Activated CD8-positive, alpha-beta T cell treated with anti-CD3 and anti-CD28 coated beads, Interleukin-2, amount 10 ng/mL, durations not matched to agents 7 days and 5 days (primary cell): ENCODE data around the gene MRPL19. TPM values are rescaled to one million over a fixed set of nuclear protein-coding genes. Genes with fewer than 3 reads are reported as not detected.

Experiments
- ATAC-seq: fragments of 150-1000 bp; cut with Tn5 transposase; one replicate; pipeline ENCODE4 v1.10.0; 2021; ENCODE audit warnings: moderate library complexity
- CTCF ChIA-PET: fragments of 350-600 bp; sonication (Branson Sonifier 250); formaldehyde crosslinking; loops from one replicate; lab custom pipeline; 2021; ENCODE audit warnings: antibody characterized with exemption; lab: Charles Lee
- POLR2A ChIA-PET: fragments of 350-600 bp; sonication (Branson Sonifier 250); formaldehyde crosslinking; loops from one replicate; lab custom pipeline; 2021; ENCODE audit warnings: antibody characterized with exemption; lab: Charles Lee
- DNase-seq: peaks from one replicate; pipeline ENCODE4 v3.0.0-alpha.2; 2020
- H3K27ac Mint-ChIP-seq: one replicate; pipeline ENCODE4 v1.8.0; 2021; ENCODE audit warnings: mild to moderate bottlenecking, mixed read lengths
- H3K27me3 Mint-ChIP-seq: one replicate; pipeline ENCODE4 v1.8.0; 2021; ENCODE audit warnings: low read depth, mixed read lengths
- H3K36me3 Mint-ChIP-seq: one replicate; pipeline ENCODE4 v1.8.0; 2021; ENCODE audit warnings: low read depth, mixed read lengths
- H3K4me1 Mint-ChIP-seq: one replicate; pipeline ENCODE4 v1.8.0; 2021; ENCODE audit warnings: low read depth, mixed read lengths
- H3K4me3 Mint-ChIP-seq: one replicate; pipeline ENCODE4 v1.8.0; 2021; ENCODE audit warnings: mild to moderate bottlenecking, mixed read lengths
- H3K9me3 Mint-ChIP-seq: one replicate; pipeline ENCODE4 v1.8.0; 2022; ENCODE audit warnings: mixed read lengths; ENCODE audit not compliant: insufficient read depth
- total RNA-seq, 2 experiments: library from RNA; stranded (reverse); gene quantifications; one replicate each; pipeline ENCODE4 v1.2.3, GENCODE V29; 2021

The MRPL19 gene
- total RNA-seq: 10 to 100 TPM; 39.5 to 42.4 TPM

GRCh38 chr2:75646583-75647425 lies at the start of gene MRPL19:
Gene MRPL19, plus strand, starts transcription at chr2:75646783. Its CDS starts 25 bp downstream, at chr2:75646808.
- H3K9me3 Mint-ChIP-seq: no peaks in the 10 kb centered on the region
- H3K27ac Mint-ChIP-seq: peak within 1 kb of the TSS; percentile 92

GRCh38 chr2:75596784-75597183 lies 49.8 kb upstream of the MRPL19 start:
- H3K4me3 Mint-ChIP-seq: no peak overlapping the region
- no peak for ATAC-seq
- H3K27ac Mint-ChIP-seq: no peak overlapping the region
- DNase-seq: no peak
- no peaks in the 10 kb centered on the region for H3K4me1 Mint-ChIP-seq
- ChIA-PET CTCF (interaction anchor here (1.5 to 2.5 kb wide), 2 partner anchors 12 to 31 kb away, joined by 4 to 6 read pairs; no protein-coding TSS in a partner anchor), POLR2A (no interaction called here)
- H3K9me3 Mint-ChIP-seq: no peaks in the 10 kb centered on the region
- no peaks in the 10 kb centered on the region for H3K36me3 Mint-ChIP-seq
- peaks cover 6% of the 10 kb centered on the region for H3K27me3 Mint-ChIP-seq

More at GRCh38 chr2:75646583-75647425, at the start of gene MRPL19:
- CTCF ChIA-PET: interaction anchor here (0.8 to 3.8 kb wide), 13 partner anchors 8 to 953 kb away, joined by 3 to 28 read pairs (median 5); partner anchors contain the start of gene GCFC2
- POLR2A ChIA-PET: interaction anchor here (1.0 to 2.4 kb wide), 3 partner anchors 32 to 230 kb away, joined by 3 to 11 read pairs (median 3); partner anchors contain the start of gene GCFC2
- Mint-ChIP-seq H3K36me3 (peaks cover 28% of the 10 kb centered on the region), H3K27me3 (no peaks in the 10 kb centered on the region), H3K4me3 (peak within 1 kb of the TSS; percentile 93), H3K4me1 (peaks cover 30% of the 10 kb centered on the region)
- DNase-seq: peak; percentile 84
- peak; percentile 98 for ATAC-seq

GRCh38 chr2:75597949-75598348 lies 48.6 kb upstream of the MRPL19 start:
- ChIA-PET CTCF (no interaction called here), POLR2A (no interaction called here)
- Mint-ChIP-seq H3K27me3 (peaks cover 10% of the 10 kb centered on the region), H3K4me1 (no peaks in the 10 kb centered on the region), H3K4me3 (no peak overlapping the region), H3K9me3 (no peaks in the 10 kb centered on the region), H3K27ac (no peak overlapping the region), H3K36me3 (no peaks in the 10 kb centered on the region)
- no peak for DNase-seq
- ATAC-seq: no peak

GRCh38 chr2:75598589-75599155 lies 47.9 kb upstream of the MRPL19 start:
- no peak for ATAC-seq
- no peaks in the 10 kb centered on the region for H3K9me3 Mint-ChIP-seq
- CTCF ChIA-PET: interaction anchor here (1.1 kb wide), 1 partner anchor 12 kb away, joined by 3 read pairs; no protein-coding TSS in a partner anchor

GRCh38 chr2:75600461-75601011 lies 46.0 kb upstream of the MRPL19 start:
- CTCF ChIA-PET: no interaction called here
- no peak overlapping the region for H3K4me3 Mint-ChIP-seq
- DNase-seq: no peak
- no peaks in the 10 kb centered on the region for H3K4me1 Mint-ChIP-seq
- POLR2A ChIA-PET: no interaction called here
- ATAC-seq: no peak
- H3K36me3 Mint-ChIP-seq: no peaks in the 10 kb centered on the region
- H3K9me3 Mint-ChIP-seq: no peaks in the 10 kb centered on the region
- H3K27ac Mint-ChIP-seq: no peak overlapping the region
- H3K27me3 Mint-ChIP-seq: peaks cover 12% of the 10 kb centered on the region

More at GRCh38 chr2:75598589-75599155, 47.9 kb upstream of the MRPL19 start:
- POLR2A ChIA-PET: no interaction called here
- Mint-ChIP-seq H3K4me1 (no peaks in the 10 kb centered on the region), H3K27ac (no peak overlapping the region), H3K36me3 (no peaks in the 10 kb centered on the region), H3K4me3 (no peak overlapping the region), H3K27me3 (peaks cover 9% of the 10 kb centered on the region)
- no peak for DNase-seq

GRCh38 chr2:75602724-75603342 lies 43.8 kb upstream of the MRPL19 start:
- H3K4me3 Mint-ChIP-seq: no peak overlapping the region
- ChIA-PET CTCF (no interaction called here), POLR2A (no interaction called here)
- H3K27me3 Mint-ChIP-seq: peaks cover 27% of the 10 kb centered on the region
- no peaks in the 10 kb centered on the region for H3K9me3 Mint-ChIP-seq
- no peak overlapping the region for H3K27ac Mint-ChIP-seq
- H3K36me3 Mint-ChIP-seq: no peaks in the 10 kb centered on the region
- no peaks in the 10 kb centered on the region for H3K4me1 Mint-ChIP-seq
- no peak for ATAC-seq
- no peak for DNase-seq

GRCh38 chr2:75603477-75603876 lies 43.1 kb upstream of the MRPL19 start:
- Mint-ChIP-seq H3K4me1 (no peaks in the 10 kb centered on the region), H3K27me3 (peaks cover 30% of the 10 kb centered on the region), H3K27ac (no peak overlapping the region), H3K9me3 (no peaks in the 10 kb centered on the region), H3K36me3 (no peaks in the 10 kb centered on the region), H3K4me3 (no peak overlapping the region)
- ChIA-PET CTCF (interaction anchor here (1.5 kb wide), 1 partner anchor 24 kb away, joined by 3 read pairs; no protein-coding TSS in a partner anchor), POLR2A (no interaction called here)
- DNase-seq (no peak), ATAC-seq (no peak)

GRCh38 chr2:75604484-75604883 lies 42.1 kb upstream of the MRPL19 start:
- Mint-ChIP-seq H3K9me3 (no peaks in the 10 kb centered on the region), H3K4me1 (peaks cover 4% of the 10 kb centered on the region), H3K36me3 (no peaks in the 10 kb centered on the region), H3K27me3 (peaks cover 30% of the 10 kb centered on the region), H3K27ac (no peak overlapping the region), H3K4me3 (no peak overlapping the region)
- ChIA-PET CTCF (interaction anchor here (0.7 to 1.5 kb wide), 2 partner anchors 23 to 540 kb away, joined by 3 read pairs; no protein-coding TSS in a partner anchor), POLR2A (no interaction called here)
- DNase-seq (no peak), ATAC-seq (no peak)

- H3K36me3 Mint-ChIP-seq: no peaks in the 10 kb centered on the region
Observed at GRCh38 chr2:75605770-75606529, 40.6 kb upstream of the MRPL19 start.

GRCh38 chr2:75606761-75607399 lies 39.7 kb upstream of the MRPL19 start:
- Mint-ChIP-seq H3K36me3 (no peaks in the 10 kb centered on the region), H3K4me3 (no peak overlapping the region), H3K27me3 (peaks cover 34% of the 10 kb centered on the region), H3K9me3 (no peaks in the 10 kb centered on the region), H3K27ac (no peak overlapping the region), H3K4me1 (peaks cover 4% of the 10 kb centered on the region)
- no peak for ATAC-seq
- ChIA-PET POLR2A (no interaction called here), CTCF (interaction anchor here (1.2 to 1.5 kb wide), 2 partner anchors 9 to 139 kb away, joined by 3 to 4 read pairs; no protein-coding TSS in a partner anchor)
- DNase-seq: no peak

More at GRCh38 chr2:75605770-75606529, 40.6 kb upstream of the MRPL19 start:
- DNase-seq (no peak), ATAC-seq (no peak)
- Mint-ChIP-seq H3K4me1 (peaks cover 4% of the 10 kb centered on the region), H3K9me3 (no peaks in the 10 kb centered on the region), H3K27ac (no peak overlapping the region), H3K27me3 (peaks cover 32% of the 10 kb centered on the region), H3K4me3 (no peak overlapping the region)
- POLR2A ChIA-PET: no interaction called here
- CTCF ChIA-PET: interaction anchor here (1.2 to 1.5 kb wide), 2 partner anchors 10 to 138 kb away, joined by 3 to 4 read pairs; no protein-coding TSS in a partner anchor
